ENCODE measurements around the gene ESR1.
"Not testable (repeated sequence)": the region's sequence is repeated elsewhere in the genome, so short reads cannot be mapped to it uniquely, and the experiment has no call there.

The ESR1 gene

GRCh38 chr6:152127432-152128165 is 320.1 kb downstream of the ESR1 start:
- TF ChIP-seq CTCF (IDR thresholded peaks at IDR 0.05; ENCODE audit: insufficient read depth, missing control alignments), result no peak
- DNase-seq (ENCODE audit: insufficient read length, low spot score) (no peak), FAIRE-seq (no peak)

- no peak for TF ChIP-seq CTCF (IDR thresholded peaks at IDR 0.05; ENCODE audit: insufficient read depth, missing control alignments)
Observed at GRCh38 chr6:152129691-152130151, 322.2 kb downstream of the ESR1 start.

GRCh38 chr6:152130441-152130840 is 323.0 kb downstream of the ESR1 start:
- no peak for DNase-seq (ENCODE audit: insufficient read length, low spot score)
- FAIRE-seq, result no peak
- no peak for TF ChIP-seq CTCF (IDR thresholded peaks at IDR 0.05; ENCODE audit: insufficient read depth, missing control alignments)

More at GRCh38 chr6:152129691-152130151, 322.2 kb downstream of the ESR1 start:
- FAIRE-seq (no peak), DNase-seq (ENCODE audit: insufficient read length, low spot score) (no peak)

GRCh38 chr6:152135755-152136448 is 328.4 kb downstream of the ESR1 start:
- no peak for DNase-seq (ENCODE audit: insufficient read length, low spot score)
- no peak for TF ChIP-seq CTCF (IDR thresholded peaks at IDR 0.05; ENCODE audit: insufficient read depth, missing control alignments)
- no peak for FAIRE-seq

GRCh38 chr6:152136449-152136825 is 329.0 kb downstream of the ESR1 start:
- no peak for TF ChIP-seq CTCF (IDR thresholded peaks at IDR 0.05; ENCODE audit: insufficient read depth, missing control alignments)
- DNase-seq (ENCODE audit: insufficient read length, low spot score) (no peak), FAIRE-seq (no peak)

- not testable (repeated sequence) for FAIRE-seq; DNase-seq (ENCODE audit: insufficient read length, low spot score)
Observed at GRCh38 chr6:152138344-152138743, 330.9 kb downstream of the ESR1 start.

- TF ChIP-seq CTCF (IDR thresholded peaks at IDR 0.05; ENCODE audit: insufficient read depth, missing control alignments), result no peak
- no peak for FAIRE-seq
Observed at GRCh38 chr6:152142105-152142504, 334.6 kb downstream of the ESR1 start.

More at GRCh38 chr6:152142105-152142504, 334.6 kb downstream of the ESR1 start:
- DNase-seq (ENCODE audit: insufficient read length, low spot score), result no peak

Data from D721Med (cell line).